K562 (cell line): ENCODE data around the gene DIP2A. TPM values are rescaled to one million over a fixed set of nuclear protein-coding genes. Genes with fewer than 3 reads are reported as not detected.

Experiments
- ATAC-seq: fragments of 200-7000 bp; cut with Tn5 transposase; 3 replicates; pipeline ENCODE4 v1.9.1; 2020; ENCODE audit warnings: moderate library complexity
- BruUV-seq: library from RNA; stranded (reverse); fragments of 400-500 nt; replicated peaks from 2 replicates; lab custom pipeline; 2021; lab: Mats Ljungman, UMichigan
- CTCF ChIA-PET: fragments of 300-600 bp; formaldehyde crosslinking; extraction: SDS; loops from one replicate; lab custom pipeline; 2021; ENCODE audit warnings: low intra/inter-chr PET ratio; lab: Yijun Ruan, JAX
- POLR2A ChIA-PET: fragments of 300-600, 350-650 bp; sonication (Branson Sonifier 250); formaldehyde crosslinking; extraction: SDS; loops from one replicate; lab custom pipeline; 2021; ENCODE audit warnings: antibody characterized with exemption, inconsistent platforms; lab: Yijun Ruan, JAX
- DNase-seq, 4 experiments: peaks; one replicate each; pipeline versions ENCODE4 v3.0.0 to v3.0.0-alpha.2; 2011 to 2018; ENCODE audit warnings: low spot score in 3 of 4, mixed read lengths in 3 of 4; ENCODE audit errors: extremely low read depth in 1 of 4
- FAIRE-seq: peaks from 2 replicates; lab custom pipeline; 2011; peaks lifted over from hg19 to GRCh38; lab: Jason Lieb, UNC
- H2AFZ ChIP-seq: 2 replicates; pipeline ENCODE4 v1.6.0; 2011; ENCODE audit warnings: low read depth, low read length, control low read depth, inconsistent platforms
- H3K27ac ChIP-seq: fragments of 200-600 bp; 3 replicates; pipeline ENCODE4 v1.8.0; 2011; ENCODE audit warnings: low read depth, mild to moderate bottlenecking, control low read depth, inconsistent platforms, low read length, moderate library complexity, mixed read lengths; ENCODE audit errors: extremely low read depth
- H3K27me3 ChIP-seq, 2 experiments: fragments of 300-600 bp in 1 of 2; 2 replicates in 1 of 2; 3 replicates in 1 of 2; pipeline versions ENCODE4 v1.6.0 to v1.8.0; 2011; ENCODE audit warnings: inconsistent platforms in 2 of 2, low read length in 2 of 2, mild to moderate bottlenecking in 1 of 2, mixed read lengths in 1 of 2, moderate library complexity in 1 of 2; ENCODE audit not compliant: control insufficient read depth in 2 of 2, insufficient read depth in 2 of 2
- H3K36me3 ChIP-seq: fragments of 300-600 bp; 3 replicates; pipeline ENCODE4 v1.8.0; 2011; ENCODE audit warnings: mild to moderate bottlenecking, low read length, inconsistent platforms; ENCODE audit not compliant: control insufficient read depth, insufficient read depth
- H3K4me1 ChIP-seq, 2 experiments: fragments of 200-600 bp in 1 of 2; replicated peaks in 1 of 2; 2 replicates in 1 of 2; 3 replicates in 1 of 2; pipeline versions ENCODE4 v1.5.1 to v1.8.0; 2011; ENCODE audit warnings: inconsistent platforms in 2 of 2, low read length in 2 of 2, mild to moderate bottlenecking in 1 of 2, mixed read lengths in 1 of 2, moderate library complexity in 1 of 2; ENCODE audit not compliant: control insufficient read depth in 2 of 2, insufficient read depth in 2 of 2
- H3K4me2 ChIP-seq: 2 replicates; pipeline ENCODE4 v1.6.1; 2011; ENCODE audit warnings: low read length, control low read depth, inconsistent platforms, mixed read lengths; ENCODE audit not compliant: insufficient read depth
- H3K4me3 ChIP-seq: fragments of 200-600 bp; sonication (generic), shearing (Covaris generic); 2 replicates; pipeline ENCODE4 v1.5.1; 2016; ENCODE audit warnings: control low read depth, inconsistent platforms
- H3K79me2 ChIP-seq: fragments of 200-600 bp; 3 replicates; pipeline ENCODE4 v1.8.0; 2011; ENCODE audit warnings: low read length, inconsistent platforms; ENCODE audit not compliant: control insufficient read depth, insufficient read depth
- H3K9ac ChIP-seq, 2 experiments: 2 replicates each; pipeline versions ENCODE4 v1.6.0 to v1.6.1; 2011; ENCODE audit warnings: low read depth in 2 of 2, low read length in 2 of 2, control low read depth in 1 of 2, inconsistent platforms in 1 of 2, mild to moderate bottlenecking in 1 of 2, mixed read lengths in 1 of 2; ENCODE audit not compliant: insufficient read depth in 1 of 2
- H3K9me1 ChIP-seq: one replicate; pipeline ENCODE4 v1.6.0; 2011; ENCODE audit warnings: inconsistent platforms, mild to moderate bottlenecking, low read length, moderate library complexity; ENCODE audit not compliant: control insufficient read depth, insufficient read depth
- H3K9me3 ChIP-seq: replicated peaks from 2 replicates; pipeline ENCODE4 v1.5.1; 2011; ENCODE audit warnings: low read depth, low read length, inconsistent platforms; ENCODE audit not compliant: control insufficient read depth, insufficient read depth
- H4K20me1 ChIP-seq: replicated peaks from 2 replicates; pipeline ENCODE4 v1.6.1; 2011; ENCODE audit warnings: low read length, inconsistent platforms, mixed read lengths; ENCODE audit not compliant: control insufficient read depth, insufficient read depth
- DIDO1 ChIP-seq: fragments of 450-650 bp; IDR thresholded peaks from 2 replicates; pipeline ENCODE4 v1.6.1; 2016; ENCODE audit warnings: low read depth, missing biosample characterization, missing genetic modification characterization
- ESRRB ChIP-seq: fragments of 250-450 bp; sonication (Bioruptor Pico); IDR thresholded peaks from 2 replicates; pipeline ENCODE4 v1.5.0; 2020; ENCODE audit warnings: mild to moderate bottlenecking, moderate library complexity, borderline replicate concordance
- ETS2 ChIP-seq: IDR thresholded peaks from 2 replicates; pipeline ENCODE4 v1.6.1; 2016; ENCODE audit warnings: borderline replicate concordance, missing genetic modification characterization, mild to moderate bottlenecking, moderate library complexity, missing compliant biosample characterization; ENCODE audit not compliant: poor library complexity, severe bottlenecking
- HEY1 ChIP-seq: fragments of 250-450 bp; sonication (Bioruptor Pico); IDR thresholded peaks from 2 replicates; pipeline ENCODE4 v1.5.0; 2020; ENCODE audit warnings: mild to moderate bottlenecking, moderate library complexity, borderline replicate concordance
- MYNN ChIP-seq, 2 experiments: sonication (generic); formaldehyde crosslinking in 1 of 2; IDR thresholded peaks; 2 replicates each; pipeline versions ENCODE4 v1.5.0 to v1.6.1; 2016 to 2020; ENCODE audit warnings: antibody characterized with exemption in 1 of 2, missing genetic modification reagents in 1 of 2
- NFIX ChIP-seq: fragments of 250-450 bp; sonication (Bioruptor Pico); IDR thresholded peaks from 2 replicates; pipeline ENCODE4 v1.4.0; 2020; ENCODE audit warnings: low read depth, mild to moderate bottlenecking, moderate library complexity
- RFX5 ChIP-seq: IDR thresholded peaks from 2 replicates; pipeline ENCODE4 v1.6.1; 2011; ENCODE audit warnings: low read depth, mild to moderate bottlenecking, improper control_type of control experiment, low read length
- SRSF7 ChIP-seq: fragments of 200-400 bp; formaldehyde crosslinking; optimal IDR thresholded peaks from 2 replicates; pipeline ENCODE3; 2017; ENCODE audit warnings: mild to moderate bottlenecking, low read depth, low read length
- ZNF274 ChIP-seq: IDR thresholded peaks from 2 replicates; pipeline ENCODE4 v1.6.1; 2011; ENCODE audit warnings: low read depth, mild to moderate bottlenecking, low read length, moderate library complexity, borderline replicate concordance
- WGBS: fragments of 100-300 bp; shearing (Covaris generic); methylation state at CpG from one replicate; pipeline ENCODE4 v1.1.6; 2016; ENCODE audit warnings: low coverage, mixed read lengths; ENCODE audit not compliant: insufficient coverage; ENCODE audit errors: missing lambda C conversion rate; 5-methylcytosine and 5-hydroxymethylcytosine counted together
- in situ Hi-C: fragments of 300-500 bp; cut with MboI; formaldehyde crosslinking; loops from 4 replicates; pipeline ENCODE4 v1.15.0; 2018; ENCODE audit warnings: inconsistent platforms, mixed read lengths
- intact Hi-C: fragments of 100-400 bp; cut with micrococcal nuclease; formaldehyde crosslinking; loops from 2 replicates; pipeline ENCODE4 v1.14.2; 2022
- polyA plus RNA-seq, 8 experiments: library from polyadenylated mRNA; depleted of rRNA in 4 of 8; stranded (reverse) in 5 of 8; unstranded in 3 of 8; fragments of >200 nt; fragmentation: Nextera tagmentation in 2 of 8; fragmentation: Illumina TruSeq in 1 of 8; extraction: Ambion mirVana in 2 of 8; extraction: Trizol in 1 of 8; gene quantifications; 2 replicates each; pipeline versions ENCODE4 v1.2.1 to v1.2.3, GENCODE V29; 2011 to 2014; ENCODE audit warnings: inconsistent platforms in 1 of 8, missing spikeins in 1 of 8
- total RNA-seq, 7 experiments: library from RNA; depleted of rRNA in 6 of 7; stranded (reverse); fragments of >200 nt in 6 of 7; fragmentation: Illumina TruSeq in 2 of 7; extraction: Trizol in 2 of 7; gene quantifications; 2 replicates each; pipeline versions ENCODE4 v1.2.1 to v1.2.3, GENCODE V29; 2011 to 2021; ENCODE audit warnings: low replicate concordance in 1 of 7
- TF ChIP-seq, protein P1 (sequence below), 2 experiments: fragments of 450-650 bp in 1 of 2; sonication (generic) in 1 of 2; formaldehyde crosslinking in 1 of 2; IDR thresholded peaks in 1 of 2; conservative IDR thresholded peaks in 1 of 2; 2 replicates each; pipeline versions ENCODE4 v1.6.1 to v1.8.1; 2016 to 2023; ENCODE audit warnings: mild to moderate bottlenecking in 2 of 2, moderate library complexity in 2 of 2, inconsistent platforms in 1 of 2, missing genetic modification reagents in 1 of 2
- TF ChIP-seq, protein P2 (sequence below): fragments of 450-650 bp; IDR thresholded peaks from 2 replicates; pipeline ENCODE4 v1.6.1; 2016; ENCODE audit warnings: mild to moderate bottlenecking
- TF ChIP-seq, protein P3 (sequence below), 2 experiments: fragments of 450-650 bp in 1 of 2; sonication (generic) in 1 of 2; formaldehyde crosslinking; conservative IDR thresholded peaks; 2 replicates each; pipeline versions ENCODE4 v1.4.0 to v1.8.1; 2020 to 2022; ENCODE audit warnings: mild to moderate bottlenecking in 1 of 2, missing genetic modification reagents in 1 of 2
- TF ChIP-seq, protein P4 (sequence below): sonication (generic); formaldehyde crosslinking; IDR thresholded peaks from 2 replicates; pipeline ENCODE4 v1.9.0; 2022; ENCODE audit warnings: mild to moderate bottlenecking, missing genetic modification reagents

Gene DIP2A
- total and polyA plus RNA-seq, 9 of the 15 experiments (the other 6 are each of a cell fraction or from before 2014, with no cell fraction given): 4.3 to 34.5 (median 20.3) TPM

DNA sequence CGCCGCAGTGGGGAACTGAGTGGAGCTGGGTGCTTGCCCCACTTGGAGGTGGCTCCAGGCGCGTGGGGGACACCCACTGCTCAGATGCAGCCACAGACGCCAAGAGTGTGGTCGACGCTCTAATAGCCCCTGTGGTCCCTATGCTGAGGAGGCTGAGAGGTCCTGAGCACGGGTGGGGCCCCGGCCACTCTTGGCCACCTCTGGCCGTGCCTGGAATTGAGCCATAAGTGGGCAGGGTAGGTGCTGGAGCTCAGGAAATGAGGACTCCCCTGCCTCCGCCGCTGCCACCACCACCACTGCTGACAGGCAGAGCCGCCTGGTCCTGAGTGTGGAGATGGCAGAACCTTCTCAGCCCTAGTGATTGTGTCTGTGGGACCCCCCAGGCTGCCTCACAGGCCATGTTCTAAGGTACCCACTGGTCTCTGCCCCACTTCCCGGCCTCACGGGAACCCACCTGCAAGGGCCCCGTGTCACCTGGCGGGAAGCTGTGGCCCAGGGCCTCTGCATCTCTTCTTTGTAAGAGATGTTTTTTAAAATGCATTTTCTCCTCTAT is 34.6 kb upstream of the DIP2A start (continued):
- TF ChIP-seq, protein P1, sequence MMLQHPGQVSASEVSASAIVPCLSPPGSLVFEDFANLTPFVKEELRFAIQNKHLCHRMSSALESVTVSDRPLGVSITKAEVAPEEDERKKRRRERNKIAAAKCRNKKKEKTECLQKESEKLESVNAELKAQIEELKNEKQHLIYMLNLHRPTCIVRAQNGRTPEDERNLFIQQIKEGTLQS (IDR thresholded peaks at IDR 0.05): no peak
- TF ChIP-seq, protein P1 (CRISPR knock-in tag; conservative IDR thresholded peaks at IDR 0.05): no peak
- TF ChIP-seq ESRRB (CRISPR knock-in tag) (no peak), RFX5 (no peak), DIDO1 (tag) (no peak), SRSF7 (no peak), MYNN (IDR thresholded peaks at IDR 0.05) (no peak), MYNN (CRISPR knock-in tag; IDR thresholded peaks at IDR 0.05) (no peak)
- TF ChIP-seq, all 486 proteins: peak for 2

DNA sequence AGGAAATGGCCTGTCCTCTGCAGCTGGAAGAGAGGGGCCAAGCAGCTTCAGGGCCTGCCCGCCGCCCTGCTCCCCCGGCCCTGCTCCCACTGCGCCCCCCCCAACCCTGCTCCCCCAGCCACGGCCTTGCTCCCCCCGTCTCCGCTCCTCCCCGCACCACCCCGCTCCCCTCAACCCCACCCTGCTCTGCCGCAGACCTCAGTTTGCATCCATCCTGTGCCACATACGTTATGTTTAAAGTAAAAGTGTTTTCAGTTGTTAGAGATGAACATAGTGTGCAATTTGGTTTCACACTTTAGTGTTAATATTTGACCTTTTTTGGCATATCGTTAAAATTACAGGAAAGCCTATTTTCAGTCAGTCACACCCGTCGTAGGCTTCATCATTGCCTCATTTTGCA is 34.1 kb upstream of the DIP2A start:
- Histone ChIP-seq H4K20me1 (no peaks in the 10 kb centered on the region), H3K4me1 (peaks cover 0 to 16% of the 10 kb centered on the region in 2 experiments; a peak in 1 of 5 replicates), H3K9me3 (no peaks in the 10 kb centered on the region), H3K4me2 (no peak overlapping the region), H3K36me3 (peaks cover 59% of the 10 kb centered on the region), H3K27ac (no peak overlapping the region), H3K4me3 (no peak overlapping the region), H3K9ac (no peak overlapping the region), H3K9me1 (no peaks in the 10 kb centered on the region), H3K27me3 (no peaks in the 10 kb centered on the region), H3K79me2 (no peaks in the 10 kb centered on the region), H2AFZ (no peak overlapping the region)
- no peak for FAIRE-seq
- intact Hi-C loops (no loop called here), in situ Hi-C loops (no loop called here)
- 88% methylated on average over 5 of the region's 14 CpGs for WGBS
- BruUV-seq: no TSS peak
- no peak for DNase-seq
- ChIA-PET CTCF (no interaction called here), POLR2A (interaction anchor here (0.6 to 1.3 kb wide), 2 partner anchors 9 to 218 kb away, joined by 3 read pairs; no protein-coding TSS in a partner anchor)
- no peak for ATAC-seq
- TF ChIP-seq NFIX (CRISPR knock-in tag) (no peak), HEY1 (no peak), ZNF274 (no peak), ETS2 (tag) (no peak)
- TF ChIP-seq, protein P2, sequence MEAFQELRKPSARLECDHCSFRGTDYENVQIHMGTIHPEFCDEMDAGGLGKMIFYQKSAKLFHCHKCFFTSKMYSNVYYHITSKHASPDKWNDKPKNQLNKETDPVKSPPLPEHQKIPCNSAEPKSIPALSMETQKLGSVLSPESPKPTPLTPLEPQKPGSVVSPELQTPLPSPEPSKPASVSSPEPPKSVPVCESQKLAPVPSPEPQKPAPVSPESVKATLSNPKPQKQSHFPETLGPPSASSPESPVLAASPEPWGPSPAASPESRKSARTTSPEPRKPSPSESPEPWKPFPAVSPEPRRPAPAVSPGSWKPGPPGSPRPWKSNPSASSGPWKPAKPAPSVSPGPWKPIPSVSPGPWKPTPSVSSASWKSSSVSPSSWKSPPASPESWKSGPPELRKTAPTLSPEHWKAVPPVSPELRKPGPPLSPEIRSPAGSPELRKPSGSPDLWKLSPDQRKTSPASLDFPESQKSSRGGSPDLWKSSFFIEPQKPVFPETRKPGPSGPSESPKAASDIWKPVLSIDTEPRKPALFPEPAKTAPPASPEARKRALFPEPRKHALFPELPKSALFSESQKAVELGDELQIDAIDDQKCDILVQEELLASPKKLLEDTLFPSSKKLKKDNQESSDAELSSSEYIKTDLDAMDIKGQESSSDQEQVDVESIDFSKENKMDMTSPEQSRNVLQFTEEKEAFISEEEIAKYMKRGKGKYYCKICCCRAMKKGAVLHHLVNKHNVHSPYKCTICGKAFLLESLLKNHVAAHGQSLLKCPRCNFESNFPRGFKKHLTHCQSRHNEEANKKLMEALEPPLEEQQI: no peak
- TF ChIP-seq, protein P3, sequence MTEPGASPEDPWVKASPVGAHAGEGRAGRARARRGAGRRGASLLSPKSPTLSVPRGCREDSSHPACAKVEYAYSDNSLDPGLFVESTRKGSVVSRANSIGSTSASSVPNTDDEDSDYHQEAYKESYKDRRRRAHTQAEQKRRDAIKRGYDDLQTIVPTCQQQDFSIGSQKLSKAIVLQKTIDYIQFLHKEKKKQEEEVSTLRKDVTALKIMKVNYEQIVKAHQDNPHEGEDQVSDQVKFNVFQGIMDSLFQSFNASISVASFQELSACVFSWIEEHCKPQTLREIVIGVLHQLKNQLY (CRISPR knock-in tag; conservative IDR thresholded peaks at IDR 0.05): no peak
- TF ChIP-seq, protein P4, sequence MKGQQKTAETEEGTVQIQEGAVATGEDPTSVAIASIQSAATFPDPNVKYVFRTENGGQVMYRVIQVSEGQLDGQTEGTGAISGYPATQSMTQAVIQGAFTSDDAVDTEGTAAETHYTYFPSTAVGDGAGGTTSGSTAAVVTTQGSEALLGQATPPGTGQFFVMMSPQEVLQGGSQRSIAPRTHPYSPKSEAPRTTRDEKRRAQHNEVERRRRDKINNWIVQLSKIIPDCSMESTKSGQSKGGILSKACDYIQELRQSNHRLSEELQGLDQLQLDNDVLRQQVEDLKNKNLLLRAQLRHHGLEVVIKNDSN (CRISPR knock-in tag): no peak
